Neural cell (in vitro differentiated cells): ENCODE data around the gene TEX19. TPM values are rescaled to one million over a fixed set of nuclear protein-coding genes. Genes with fewer than 3 reads are reported as not detected.

Experiments
- H2AFZ ChIP-seq: fragments of 200-600, 300-800 bp; sonication (generic), shearing (Covaris generic); 2 replicates; pipeline ENCODE4 v1.6.0; 2014; ENCODE audit warnings: low read depth, mild to moderate bottlenecking, antibody characterized with exemption, low read length, moderate library complexity
- H3F3A ChIP-seq: fragments of 200-600 bp; shearing (Covaris generic); 2 replicates; pipeline ENCODE4 v1.6.1; 2016; ENCODE audit warnings: mild to moderate bottlenecking, moderate library complexity, mixed read lengths, antibody characterized with exemption, low read length; ENCODE audit not compliant: insufficient read depth, poor library complexity, severe bottlenecking
- H3K27ac ChIP-seq: fragments of 200-600, 300-800 bp; sonication (generic), shearing (Covaris generic); 2 replicates; pipeline ENCODE4 v1.5.1; 2014; ENCODE audit warnings: mild to moderate bottlenecking, low read length, moderate library complexity
- H3K27me3 ChIP-seq: fragments of 300-800, 200-600 bp; sonication (generic), shearing (Covaris generic); 2 replicates; pipeline ENCODE4 v1.6.0; 2014; ENCODE audit warnings: mild to moderate bottlenecking, low read depth, low read length, moderate library complexity; ENCODE audit not compliant: insufficient read depth
- H3K36me3 ChIP-seq: fragments of 300-800, 200-600 bp; sonication (generic), shearing (Covaris generic); 2 replicates; pipeline ENCODE4 v1.5.1; 2014; ENCODE audit warnings: mild to moderate bottlenecking, antibody characterized with exemption, low read length, moderate library complexity; ENCODE audit not compliant: insufficient read depth
- H3K4me2 ChIP-seq: fragments of 300-800, 200-600 bp; sonication (generic), shearing (Covaris generic); 2 replicates; pipeline ENCODE4 v1.6.0; 2014; ENCODE audit warnings: mild to moderate bottlenecking, low read length
- H3K4me3 ChIP-seq: fragments of 300-800, 200-600 bp; sonication (generic), shearing (Covaris generic); 2 replicates; pipeline ENCODE4 v1.5.1; 2014; ENCODE audit warnings: mild to moderate bottlenecking, low read length, moderate library complexity
- H3K79me2 ChIP-seq: fragments of 200-600 bp; shearing (Covaris generic); replicated peaks from 2 replicates; pipeline ENCODE4 v1.6.0; 2014; ENCODE audit warnings: mild to moderate bottlenecking, low read length, moderate library complexity; ENCODE audit not compliant: insufficient read depth
- H3K9ac ChIP-seq: fragments of 300-800, 200-600 bp; sonication (generic), shearing (Covaris generic); 2 replicates; pipeline ENCODE4 v1.6.1; 2016; ENCODE audit warnings: mild to moderate bottlenecking, low read length, mixed read lengths
- H3K9me2 ChIP-seq: fragments of 200-600 bp; shearing (Covaris generic); 2 replicates; pipeline ENCODE4 v1.6.1; 2016; ENCODE audit warnings: mild to moderate bottlenecking, low read length, mixed read lengths; ENCODE audit not compliant: insufficient read depth
- H3K9me3 ChIP-seq: fragments of 200-600, 300-800 bp; sonication (generic), shearing (Covaris generic); 2 replicates; pipeline ENCODE4 v1.6.1; 2016; ENCODE audit warnings: mild to moderate bottlenecking, mixed run types, low read length, moderate library complexity, mixed read lengths
- H4K20me1 ChIP-seq: fragments of 200-600 bp; shearing (Covaris generic); 2 replicates; pipeline ENCODE4 v1.6.1; 2016; ENCODE audit warnings: mild to moderate bottlenecking, mixed run types; ENCODE audit not compliant: insufficient read depth
- CTCF ChIP-seq: fragments of 450-650 bp; IDR thresholded peaks from 2 replicates; pipeline ENCODE4 v1.5.1; 2014; ENCODE audit warnings: antibody characterized with exemption, mild to moderate bottlenecking, moderate library complexity; ENCODE audit not compliant: poor library complexity, severe bottlenecking
- EZH2 ChIP-seq: fragments of 200-600, 300-800 bp; shearing (Covaris generic), sonication (generic); IDR thresholded peaks from 2 replicates; pipeline ENCODE4 v1.6.1; 2014; ENCODE audit warnings: antibody characterized with exemption, low read length, borderline replicate concordance, mild to moderate bottlenecking; ENCODE audit not compliant: insufficient read depth, poor library complexity, severe bottlenecking
- MXI1 ChIP-seq: fragments of 450-650 bp; conservative IDR thresholded peaks from 2 replicates; pipeline ENCODE4 v1.6.1; 2014; ENCODE audit warnings: antibody characterized with exemption, mild to moderate bottlenecking; ENCODE audit not compliant: poor library complexity, severe bottlenecking
- POLR2AphosphoS5 ChIP-seq: IDR thresholded peaks from 2 replicates; pipeline ENCODE4 v1.6.1; 2012
- RAD21 ChIP-seq: fragments of 450-650 bp; conservative IDR thresholded peaks from 2 replicates; pipeline ENCODE4 v1.6.1; 2014; ENCODE audit warnings: antibody characterized with exemption, mild to moderate bottlenecking, moderate library complexity
- REST ChIP-seq: IDR thresholded peaks from 2 replicates; pipeline ENCODE4 v1.6.1; 2012; ENCODE audit warnings: borderline replicate concordance
- SMC3 ChIP-seq: fragments of 450-650 bp; conservative IDR thresholded peaks from 2 replicates; pipeline ENCODE4 v1.6.1; 2014; ENCODE audit warnings: antibody characterized with exemption, mild to moderate bottlenecking, moderate library complexity; ENCODE audit not compliant: poor library complexity
- polyA plus RNA-seq: library from polyadenylated mRNA; depleted of rRNA; stranded (reverse); fragments of >200 nt; gene quantifications from 2 replicates; pipeline ENCODE4 v1.2.3, GENCODE V29; 2014

TEX19 gene
- polyA plus RNA-seq, 1 donor from 2014 or later, result not detected

- no peak overlapping the region for H2AFZ ChIP-seq
- no peaks in the 10 kb centered on the region for H4K20me1 ChIP-seq
- H3K36me3 ChIP-seq, result no peaks in the 10 kb centered on the region
- no peak overlapping the region for H3K4me3 ChIP-seq
- H3K4me2 ChIP-seq, result no peak overlapping the region
- no peak overlapping the region for H3K27ac ChIP-seq
- no peak for TF ChIP-seq SMC3
- TF ChIP-seq REST, result no peak
- TF ChIP-seq POLR2AphosphoS5, result no peak
- no peak overlapping the region for H3K9ac ChIP-seq
- no peaks in the 10 kb centered on the region for H3K9me2 ChIP-seq
- no peaks in the 10 kb centered on the region for H3K27me3 ChIP-seq
- H3K9me3 ChIP-seq, result no peaks in the 10 kb centered on the region
- H3K79me2 ChIP-seq, result no peaks in the 10 kb centered on the region
- H3F3A ChIP-seq, result no peaks in the 10 kb centered on the region
Measured at GRCh38 chr17:82349287-82349701, 9.8 kb upstream of the TEX19 start.

GRCh38 chr17:82350182-82351030, 8.6 kb upstream of the TEX19 start:
- H3K9me2 ChIP-seq, result no peaks in the 10 kb centered on the region
- no peaks in the 10 kb centered on the region for H3K36me3 ChIP-seq
- H3K9me3 ChIP-seq, result no peaks in the 10 kb centered on the region
- H3K9ac ChIP-seq, result no peak overlapping the region
- no peak overlapping the region for H2AFZ ChIP-seq
- H3K79me2 ChIP-seq, result no peaks in the 10 kb centered on the region
- H3K27ac ChIP-seq, result no peak overlapping the region
- no peaks in the 10 kb centered on the region for H4K20me1 ChIP-seq
- TF ChIP-seq POLR2AphosphoS5 (no peak), REST (no peak), EZH2 (no peak), MXI1 (no peak), CTCF (no peak), SMC3 (no peak), RAD21 (no peak)
- no peaks in the 10 kb centered on the region for H3F3A ChIP-seq
- H3K27me3 ChIP-seq, result no peaks in the 10 kb centered on the region
- no peak overlapping the region for H3K4me2 ChIP-seq
- no peak overlapping the region for H3K4me3 ChIP-seq
